Hepatocyte (in vitro differentiated cells): ENCODE data around the gene SND1. TPM values are rescaled to one million over a fixed set of nuclear protein-coding genes. Genes with fewer than 3 reads are reported as not detected.

Source experiments
- DNase-seq: peaks from one replicate; pipeline ENCODE4 v3.0.0-alpha.2; 2016; ENCODE audit warnings: low spot score
- H2AFZ ChIP-seq: fragments of 200-600 bp; sonication (generic); 2 replicates; pipeline ENCODE4 v1.6.0; 2016; ENCODE audit warnings: antibody characterized with exemption, mild to moderate bottlenecking
- H3K27ac ChIP-seq: fragments of 200-600 bp; sonication (generic); 2 replicates; pipeline ENCODE4 v1.5.1; 2016; ENCODE audit warnings: mild to moderate bottlenecking
- H3K27me3 ChIP-seq: fragments of 200-600 bp; sonication (generic); 2 replicates; pipeline ENCODE4 v1.6.1; 2016
- H3K36me3 ChIP-seq: fragments of 200-600 bp; sonication (generic); replicated peaks from 2 replicates; pipeline ENCODE4 v1.5.1; 2016; ENCODE audit warnings: low read depth; ENCODE audit not compliant: insufficient read depth
- H3K4me1 ChIP-seq: fragments of 200-600 bp; sonication (generic); 2 replicates; pipeline ENCODE4 v1.5.1; 2016; ENCODE audit warnings: mild to moderate bottlenecking, moderate library complexity; ENCODE audit not compliant: insufficient read depth
- H3K4me2 ChIP-seq: fragments of 200-600 bp; sonication (generic); 2 replicates; pipeline ENCODE4 v1.6.0; 2016
- H3K4me3 ChIP-seq: fragments of 200-600 bp; sonication (generic); 2 replicates; pipeline ENCODE4 v1.5.1; 2016; ENCODE audit warnings: mild to moderate bottlenecking
- H3K79me2 ChIP-seq: fragments of 200-600 bp; sonication (generic); 2 replicates; pipeline ENCODE4 v1.6.0; 2017; ENCODE audit warnings: mild to moderate bottlenecking
- H3K9me2 ChIP-seq: fragments of 200-600 bp; sonication (generic); replicated peaks from 2 replicates; pipeline ENCODE4 v1.6.0; 2017; ENCODE audit warnings: mild to moderate bottlenecking; ENCODE audit not compliant: insufficient read depth
- H3K9me3 ChIP-seq: fragments of 200-600 bp; sonication (generic); 2 replicates; pipeline ENCODE4 v1.5.1; 2016; ENCODE audit warnings: low read depth, mild to moderate bottlenecking
- H4K20me1 ChIP-seq: fragments of 200-600 bp; sonication (generic); 2 replicates; pipeline ENCODE4 v1.6.0; 2016; ENCODE audit warnings: mild to moderate bottlenecking; ENCODE audit not compliant: insufficient read depth, poor library complexity, severe bottlenecking
- CTCF ChIP-seq: fragments of 200-600 bp; sonication (generic); IDR thresholded peaks from 2 replicates; pipeline ENCODE4 v1.5.1; 2016; ENCODE audit warnings: antibody characterized with exemption, mild to moderate bottlenecking; ENCODE audit not compliant: poor library complexity
- EZH2 ChIP-seq: fragments of 200-600 bp; sonication (generic); IDR thresholded peaks from 2 replicates; pipeline ENCODE4 v1.6.1; 2016; ENCODE audit warnings: antibody characterized with exemption, mild to moderate bottlenecking, borderline replicate concordance
- EZH2phosphoT487 ChIP-seq: fragments of 200-600 bp; sonication (generic); IDR thresholded peaks from one replicate; pipeline ENCODE4 v1.6.1; 2018; ENCODE audit warnings: antibody characterized with exemption, mild to moderate bottlenecking, low read depth, moderate library complexity; ENCODE audit not compliant: unreplicated experiment, severe bottlenecking
- WGBS: methylation state at CpG from one replicate; pipeline ENCODE4 v1.1.6; 2016; ENCODE audit warnings: low lambda C conversion rate; ENCODE audit errors: missing lambda C conversion rate; 5-methylcytosine and 5-hydroxymethylcytosine counted together
- polyA plus RNA-seq: library from polyadenylated mRNA; unstranded; fragments of >200 nt; fragmentation: Nextera tagmentation; extraction: Ambion mirVana; gene quantifications from 2 replicates; pipeline ENCODE4 v1.2.1, GENCODE V29; 2016
- total RNA-seq: library from RNA; depleted of rRNA; stranded (reverse); fragments of >200 nt; gene quantifications from 2 replicates; pipeline ENCODE4 v1.2.3, GENCODE V29; 2014

SND1 gene
- total and polyA plus RNA-seq, 2 experiments from 2014 or later, result 141 to 200 TPM

- no peak for DNase-seq
- TF ChIP-seq EZH2 (no peak), EZH2phosphoT487 (no peak), CTCF (no peak)
- Histone ChIP-seq H3K4me2 (no peak overlapping the region), H2AFZ (no peak overlapping the region), H4K20me1 (no peaks in the 10 kb centered on the region), H3K27me3 (no peaks in the 10 kb centered on the region), H3K36me3 (no peaks in the 10 kb centered on the region), H3K9me2 (no peaks in the 10 kb centered on the region), H3K27ac (no peak overlapping the region), H3K9me3 (no peaks in the 10 kb centered on the region), H3K4me3 (no peak overlapping the region), H3K79me2 (peaks cover 15% of the 10 kb centered on the region), H3K4me1 (peaks cover 22% of the 10 kb centered on the region)
- 99% methylated on average over 3 of the region's 3 CpGs for WGBS
Observed at GRCh38 chr7:128003167-128003566, 351.2 kb downstream of the SND1 start.

- Histone ChIP-seq H3K4me2 (no peak overlapping the region), H3K27me3 (no peaks in the 10 kb centered on the region), H3K9me3 (no peaks in the 10 kb centered on the region), H3K27ac (no peak overlapping the region), H3K4me3 (no peak overlapping the region), H3K4me1 (peaks cover 19% of the 10 kb centered on the region), H3K79me2 (peaks cover 15% of the 10 kb centered on the region), H3K9me2 (no peaks in the 10 kb centered on the region), H2AFZ (no peak overlapping the region), H4K20me1 (no peaks in the 10 kb centered on the region), H3K36me3 (no peaks in the 10 kb centered on the region)
- DNase-seq, result no peak
- no peak for TF ChIP-seq EZH2phosphoT487
- 94% methylated on average over 2 of the region's 2 CpGs for WGBS
Observed at GRCh38 chr7:128003787-128004186, 351.8 kb downstream of the SND1 start.

- 78% methylated on average over 6 of the region's 6 CpGs for WGBS
- H3K79me2 ChIP-seq, result peaks cover 15% of the 10 kb centered on the region
- H3K9me3 ChIP-seq, result no peaks in the 10 kb centered on the region
- TF ChIP-seq EZH2 (no peak), CTCF (no peak), EZH2phosphoT487 (no peak)
- DNase-seq, result no peak
- no peaks in the 10 kb centered on the region for H3K27me3 ChIP-seq
- H2AFZ ChIP-seq, result no peak overlapping the region
- H3K4me3 ChIP-seq, result no peak overlapping the region
- peaks cover 19% of the 10 kb centered on the region for H3K4me1 ChIP-seq
- peak overlapping the region; percentile 57 for H3K27ac ChIP-seq
- H3K9me2 ChIP-seq, result no peaks in the 10 kb centered on the region
- no peak overlapping the region for H3K4me2 ChIP-seq
- no peaks in the 10 kb centered on the region for H4K20me1 ChIP-seq
- no peaks in the 10 kb centered on the region for H3K36me3 ChIP-seq
Observed at GRCh38 chr7:128004623-128005022, 352.6 kb downstream of the SND1 start.

GRCh38 chr7:128005117-128005516, 353.1 kb downstream of the SND1 start:
- Histone ChIP-seq H3K9me2 (no peaks in the 10 kb centered on the region), H3K4me1 (peaks cover 19% of the 10 kb centered on the region), H3K79me2 (peaks cover 15% of the 10 kb centered on the region), H3K9me3 (no peaks in the 10 kb centered on the region), H3K27ac (peak overlapping the region; percentile 57), H3K4me3 (no peak overlapping the region), H3K27me3 (no peaks in the 10 kb centered on the region), H2AFZ (no peak overlapping the region), H3K36me3 (no peaks in the 10 kb centered on the region), H3K4me2 (no peak overlapping the region), H4K20me1 (no peaks in the 10 kb centered on the region)
- WGBS, result 87% methylated on average over 7 of the region's 7 CpGs
- DNase-seq, result no peak
- TF ChIP-seq CTCF (no peak), EZH2phosphoT487 (no peak), EZH2 (no peak)
